ENCODE data around the gene KBTBD13.

GRCh38 chr15:65097651-65098263 lies 21.2 kb downstream of the KBTBD13 start:
- TF ChIP-seq POLR2A (IDR thresholded peaks at IDR 0.05; ENCODE audit: low read length), result no peak
- no peak for TF ChIP-seq GATA1 (IDR thresholded peaks at IDR 0.05; ENCODE audit: low read depth, low read length)
